Ureter (tissue), 1 donor: Measurements from ENCODE around the gene SDCCAG8. TPM values are rescaled to one million over a fixed set of nuclear protein-coding genes. Genes with fewer than 3 reads are reported as not detected.
A peak's percentile ranks its signal among the peaks of the same experiment; 100 is the strongest.

Experiments used
- DNase-seq: peaks from one replicate; pipeline ENCODE4 v3.0.0-alpha.2; 2020; ENCODE audit warnings: low spot score
- total RNA-seq: library from RNA; stranded (reverse); gene quantifications from one replicate; pipeline ENCODE4 v1.2.4, GENCODE V29; 2023
- donor health status: DM: yes; HTN: yes; CAD: no.

SDCCAG8 gene
- total RNA-seq, 1 donor from 2014 or later, result 54.1 TPM

- DNase-seq, result peak; percentile 58
These were observed 1.5 kb upstream of the SDCCAG8 start for GRCh38 chr1:243254233-243254926.

GRCh38 chr1:243254927-243255790 lies 682 bp upstream of the SDCCAG8 start, which contains the start of gene CEP170:
TSS of gene CEP170 (minus strand) at chr1:243255281. CDS start at chr1:243225280, 30,001 bp downstream.
- DNase-seq, result peak; percentile 93

GRCh38 chr1:243256590-243256989 lies 749 bp downstream of the SDCCAG8 start:
- no peak for DNase-seq

- DNase-seq, result no peak
These were observed 1.3 kb downstream of the SDCCAG8 start for GRCh38 chr1:243257189-243257588.

- DNase-seq, result no peak
These were observed 2.9 kb downstream of the SDCCAG8 start for GRCh38 chr1:243258731-243259130.

GRCh38 chr1:243260221-243260880 lies 4.5 kb downstream of the SDCCAG8 start:
- DNase-seq, result no peak

- DNase-seq, result no peak
These were observed 5.5 kb downstream of the SDCCAG8 start for GRCh38 chr1:243261390-243261789.

GRCh38 chr1:243264717-243265116 lies 8.9 kb downstream of the SDCCAG8 start:
- DNase-seq, result no peak

- no peak for DNase-seq
These were observed 10.4 kb downstream of the SDCCAG8 start for GRCh38 chr1:243266231-243266630.

GRCh38 chr1:243267471-243267880 lies 11.6 kb downstream of the SDCCAG8 start:
- DNase-seq, result no peak

- no peak for DNase-seq
These were observed 12.2 kb downstream of the SDCCAG8 start for GRCh38 chr1:243267914-243268653.

- DNase-seq, result no peak
These were observed 13.1 kb downstream of the SDCCAG8 start for GRCh38 chr1:243268751-243269460.

GRCh38 chr1:243269461-243269801 lies 13.6 kb downstream of the SDCCAG8 start:
- DNase-seq, result no peak

GRCh38 chr1:243270097-243270864 lies 14.4 kb downstream of the SDCCAG8 start:
- no peak for DNase-seq

- no peak for DNase-seq
These were observed 16.2 kb downstream of the SDCCAG8 start for GRCh38 chr1:243271996-243272395.

- DNase-seq, result no peak
These were observed 16.6 kb downstream of the SDCCAG8 start for GRCh38 chr1:243272401-243272800.

GRCh38 chr1:243273506-243273905 lies 17.7 kb downstream of the SDCCAG8 start:
- DNase-seq, result no peak

- no peak for DNase-seq
These were observed 18.1 kb downstream of the SDCCAG8 start for GRCh38 chr1:243273945-243274344.

GRCh38 chr1:243275316-243275715 lies 19.5 kb downstream of the SDCCAG8 start:
- no peak for DNase-seq

- no peak for DNase-seq
These were observed 24.8 kb downstream of the SDCCAG8 start for GRCh38 chr1:243280571-243281129.
